WTC11 (cell line): ENCODE measurements around the gene IPPK. TPM values are rescaled to one million over a fixed set of nuclear protein-coding genes. Genes with fewer than 3 reads are reported as not detected.
A peak's percentile ranks its signal among the peaks of the same experiment; 100 is the strongest.

Experiments
- ATAC-seq: fragments of 200-7000 bp; cut with Tn5 transposase; 2 replicates; pipeline ENCODE4 v1.10.0; 2021; ENCODE audit warnings: mild to moderate bottlenecking, moderate library complexity
- CTCF ChIA-PET: fragments of 300-600 bp; sonication (Branson Sonifier 250); formaldehyde crosslinking; loops from one replicate; lab custom pipeline; 2021; ENCODE audit warnings: antibody characterized with exemption; lab: Charles Lee
- POLR2A ChIA-PET: fragments of 350-600 bp; sonication (Branson Sonifier 250); formaldehyde crosslinking; loops from one replicate; lab custom pipeline; 2021; ENCODE audit warnings: antibody characterized with exemption; lab: Charles Lee
- DNase-seq: peaks from one replicate; pipeline ENCODE4 v3.0.0; 2021; ENCODE audit warnings: low spot score
- H3K27ac Mint-ChIP-seq: 2 replicates; pipeline ENCODE4 v1.8.0; 2021; ENCODE audit warnings: mixed read lengths
- H3K27me3 Mint-ChIP-seq: 2 replicates; pipeline ENCODE4 v1.8.0; 2021; ENCODE audit warnings: low read depth, mild to moderate bottlenecking, moderate library complexity, mixed read lengths
- H3K36me3 Mint-ChIP-seq: 2 replicates; pipeline ENCODE4 v1.8.0; 2021; ENCODE audit warnings: mixed read lengths
- H3K4me1 Mint-ChIP-seq: 2 replicates; pipeline ENCODE4 v1.8.0; 2022; ENCODE audit warnings: mixed read lengths
- H3K4me3 Mint-ChIP-seq: 2 replicates; pipeline ENCODE4 v1.8.0; 2021; ENCODE audit warnings: mild to moderate bottlenecking, moderate library complexity, mixed read lengths
- H3K9me3 Mint-ChIP-seq: 2 replicates; pipeline ENCODE4 v1.8.0; 2021; ENCODE audit warnings: mixed read lengths
- ATF1 ChIP-seq: sonication (generic); formaldehyde crosslinking; IDR thresholded peaks from 2 replicates; pipeline ENCODE4 v1.8.1; 2023; ENCODE audit warnings: mild to moderate bottlenecking, moderate library complexity, missing genetic modification reagents
- ATF2 ChIP-seq: sonication (generic); formaldehyde crosslinking; IDR thresholded peaks from 2 replicates; pipeline ENCODE4 v1.8.1; 2022; ENCODE audit warnings: low read depth, missing genetic modification reagents, borderline replicate concordance
- CBFB ChIP-seq: sonication (generic); formaldehyde crosslinking; IDR thresholded peaks from 2 replicates; pipeline ENCODE4 v1.8.1; 2022; ENCODE audit warnings: mild to moderate bottlenecking, low read depth, missing genetic modification reagents
- E2F4 ChIP-seq: sonication (generic); formaldehyde crosslinking; IDR thresholded peaks from 2 replicates; pipeline ENCODE4 v1.8.1; 2022; ENCODE audit warnings: low read depth, mild to moderate bottlenecking, moderate library complexity, missing genetic modification reagents, borderline replicate concordance
- E2F5 ChIP-seq: sonication (generic); formaldehyde crosslinking; IDR thresholded peaks from 2 replicates; pipeline ENCODE4 v1.8.1; 2022; ENCODE audit warnings: mild to moderate bottlenecking, moderate library complexity, missing genetic modification reagents
- EMX1 ChIP-seq: fragments of 250-450 bp; sonication (Bioruptor Pico); IDR thresholded peaks from 2 replicates; pipeline ENCODE4 v1.8.0; 2021; ENCODE audit warnings: mild to moderate bottlenecking
- FOXK1 ChIP-seq: sonication (generic); formaldehyde crosslinking; IDR thresholded peaks from 2 replicates; pipeline ENCODE4 v1.8.0; 2022; ENCODE audit warnings: mild to moderate bottlenecking, moderate library complexity, missing genetic modification reagents
- GTF2I ChIP-seq: fragments of 250-450 bp; sonication (Bioruptor Pico); conservative IDR thresholded peaks from 2 replicates; pipeline ENCODE4 v1.4.0; 2021; ENCODE audit warnings: mild to moderate bottlenecking
- HMGA2 ChIP-seq: fragments of 250-450 bp; sonication (Bioruptor Pico); IDR thresholded peaks from 2 replicates; pipeline ENCODE4 v1.4.0; 2021; ENCODE audit warnings: mild to moderate bottlenecking, moderate library complexity
- IRF2 ChIP-seq: sonication (generic); formaldehyde crosslinking; IDR thresholded peaks from 2 replicates; pipeline ENCODE4 v1.8.0; 2022; ENCODE audit warnings: low read depth, missing genetic modification reagents, borderline replicate concordance
- JUN ChIP-seq: sonication (generic); formaldehyde crosslinking; IDR thresholded peaks from 2 replicates; pipeline ENCODE4 v1.8.0; 2023; ENCODE audit warnings: mild to moderate bottlenecking, missing genetic modification reagents
- NFATC4 ChIP-seq: fragments of 250-450 bp; sonication (Bioruptor Pico); IDR thresholded peaks from 2 replicates; pipeline ENCODE4 v1.9.0; 2021; ENCODE audit warnings: mild to moderate bottlenecking
- NR3C1 ChIP-seq: sonication (generic); formaldehyde crosslinking; conservative IDR thresholded peaks from 2 replicates; pipeline ENCODE4 v1.8.1; 2023; ENCODE audit warnings: low read depth, mild to moderate bottlenecking, missing genetic modification reagents
- PRRX2 ChIP-seq: fragments of 250-450 bp; sonication (Bioruptor Pico); IDR thresholded peaks from 2 replicates; pipeline ENCODE4 v1.8.0; 2021; ENCODE audit warnings: mild to moderate bottlenecking
- RORB ChIP-seq: fragments of 250-450 bp; sonication (Bioruptor Pico); IDR thresholded peaks from 2 replicates; pipeline ENCODE4 v1.9.0; 2021; ENCODE audit warnings: mild to moderate bottlenecking
- SOX15 ChIP-seq: fragments of 250-450 bp; sonication (Bioruptor Pico); IDR thresholded peaks from 2 replicates; pipeline ENCODE4 v1.9.0; 2021; ENCODE audit warnings: mild to moderate bottlenecking
- SP1 ChIP-seq: sonication (generic); formaldehyde crosslinking; conservative IDR thresholded peaks from 2 replicates; pipeline ENCODE4 v1.8.1; 2022; ENCODE audit warnings: missing genetic modification reagents
- TCF7 ChIP-seq: sonication (generic); formaldehyde crosslinking; IDR thresholded peaks from 2 replicates; pipeline ENCODE4 v1.8.0; 2022; ENCODE audit warnings: mild to moderate bottlenecking, low read depth, missing genetic modification reagents, moderate library complexity
- TEAD1 ChIP-seq: sonication (generic); formaldehyde crosslinking; IDR thresholded peaks from 2 replicates; pipeline ENCODE4 v1.8.0; 2022; ENCODE audit warnings: mild to moderate bottlenecking, missing genetic modification reagents
- USF2 ChIP-seq: sonication (generic); formaldehyde crosslinking; IDR thresholded peaks from 2 replicates; pipeline ENCODE4 v1.8.1; 2023; ENCODE audit warnings: mild to moderate bottlenecking, missing genetic modification reagents, moderate library complexity
- ZNF121 ChIP-seq: sonication (generic); formaldehyde crosslinking; IDR thresholded peaks from 2 replicates; pipeline ENCODE4 v1.8.0; 2023; ENCODE audit warnings: missing genetic modification reagents
- ZNF219 ChIP-seq: sonication (generic); formaldehyde crosslinking; IDR thresholded peaks from 2 replicates; pipeline ENCODE4 v1.8.0; 2023; ENCODE audit warnings: missing genetic modification reagents, mild to moderate bottlenecking, borderline replicate concordance
- ZNF317 ChIP-seq: sonication (generic); formaldehyde crosslinking; IDR thresholded peaks from 2 replicates; pipeline ENCODE4 v1.8.1; 2023; ENCODE audit warnings: low read depth, mild to moderate bottlenecking, moderate library complexity, missing genetic modification reagents, borderline replicate concordance
- ZNF416 ChIP-seq: fragments of 250-450 bp; sonication (Bioruptor Pico); IDR thresholded peaks from 2 replicates; pipeline ENCODE4 v1.9.0; 2021; ENCODE audit warnings: mild to moderate bottlenecking, inconsistent platforms
- ZNF423 ChIP-seq: fragments of 250-450 bp; sonication (Bioruptor Pico); IDR thresholded peaks from 2 replicates; pipeline ENCODE4 v2.1.2; 2022; ENCODE audit warnings: mild to moderate bottlenecking, moderate library complexity
- ZNF512 ChIP-seq: sonication (generic); formaldehyde crosslinking; IDR thresholded peaks from 2 replicates; pipeline ENCODE4 v1.8.1; 2022; ENCODE audit warnings: missing genetic modification reagents, borderline replicate concordance
- ZNF671 ChIP-seq: fragments of 250-450 bp; sonication (Bioruptor Pico); IDR thresholded peaks from 2 replicates; pipeline ENCODE4 v1.8.0; 2021; ENCODE audit warnings: mild to moderate bottlenecking
- ZSCAN18 ChIP-seq: fragments of 250-450 bp; sonication (Bioruptor Pico); IDR thresholded peaks from 2 replicates; pipeline ENCODE4 v2.1.2; 2022; ENCODE audit warnings: mild to moderate bottlenecking, moderate library complexity
- total RNA-seq: library from RNA; stranded (reverse); gene quantifications from 3 replicates; pipeline ENCODE4 v1.2.3, GENCODE V29; 2021

Gene IPPK
- total RNA-seq, 1 experiment from 2014 or later, result 8.6 TPM

GRCh38 chr9:92649007-92649406 is 20.9 kb downstream of the IPPK start:
- Mint-ChIP-seq H3K36me3 (peaks cover 52% of the 10 kb centered on the region), H3K4me3 (no peak overlapping the region), H3K9me3 (no peaks in the 10 kb centered on the region), H3K27ac (no peak overlapping the region), H3K4me1 (no peaks in the 10 kb centered on the region), H3K27me3 (no peaks in the 10 kb centered on the region)
- ChIA-PET CTCF (interaction anchor here (0.7 to 1.7 kb wide), 4 partner anchors 9 to 145 kb away, joined by 3 to 7 read pairs (median 5); no protein-coding TSS in a partner anchor), POLR2A (no interaction called here)
- DNase-seq (no peak), ATAC-seq (no peak)
- no peak for TF ChIP-seq SP1 (CRISPR knock-in tag)
- TF ChIP-seq GTF2I (CRISPR knock-in tag), result no peak
- no peak for TF ChIP-seq HMGA2 (CRISPR knock-in tag)
- TF ChIP-seq ZNF121, result no peak
- TF ChIP-seq USF2 (CRISPR knock-in tag), result no peak
- no peak for TF ChIP-seq TEAD1 (CRISPR knock-in tag)
- no peak for TF ChIP-seq TCF7 (CRISPR knock-in tag)
- TF ChIP-seq NFATC4 (CRISPR knock-in tag), result no peak
- no peak for TF ChIP-seq EMX1 (CRISPR knock-in tag)
- TF ChIP-seq E2F5 (CRISPR knock-in tag), result no peak
- TF ChIP-seq NR3C1, result no peak
- no peak for TF ChIP-seq ATF1 (CRISPR knock-in tag)
- TF ChIP-seq ZNF671 (CRISPR knock-in tag), result no peak
- TF ChIP-seq ZNF416 (CRISPR knock-in tag), result no peak
- no peak for TF ChIP-seq JUN (CRISPR knock-in tag)
- TF ChIP-seq ZNF317 (CRISPR knock-in tag), result no peak
- no peak for TF ChIP-seq ZNF512

GRCh38 chr9:92648474-92648971 is 21.4 kb downstream of the IPPK start:
- H3K27ac Mint-ChIP-seq, result peak overlapping the region; percentile 8; the same call in 1 of the 2 replicates
- ChIA-PET POLR2A (no interaction called here), CTCF (interaction anchor here (0.7 to 1.7 kb wide), 4 partner anchors 9 to 146 kb away, joined by 3 to 7 read pairs (median 5); no protein-coding TSS in a partner anchor)
- H3K27me3 Mint-ChIP-seq, result no peaks in the 10 kb centered on the region
- DNase-seq (no peak), ATAC-seq (no peak)
- peaks cover 55% of the 10 kb centered on the region for H3K36me3 Mint-ChIP-seq
- H3K9me3 Mint-ChIP-seq, result no peaks in the 10 kb centered on the region
- no peak for TF ChIP-seq ZNF671 (CRISPR knock-in tag)
- TF ChIP-seq ZNF423 (CRISPR knock-in tag), result no peak
- no peak for TF ChIP-seq PRRX2
- no peak for TF ChIP-seq SOX15 (CRISPR knock-in tag)
- TF ChIP-seq ZSCAN18 (CRISPR knock-in tag), result no peak
- no peak for TF ChIP-seq E2F5 (CRISPR knock-in tag)
- TF ChIP-seq IRF2 (CRISPR knock-in tag), result no peak
- TF ChIP-seq ATF2, result no peak
- no peak for TF ChIP-seq CBFB (CRISPR knock-in tag)
- TF ChIP-seq ATF1 (CRISPR knock-in tag), result no peak
- TF ChIP-seq ZNF512, result no peak
- no peak for TF ChIP-seq RORB (CRISPR knock-in tag)
- TF ChIP-seq E2F4 (CRISPR knock-in tag), result no peak
- TF ChIP-seq ZNF219, result no peak
- no peak for TF ChIP-seq FOXK1
- H3K4me1 Mint-ChIP-seq, result no peaks in the 10 kb centered on the region
- H3K4me3 Mint-ChIP-seq, result no peak overlapping the region
